Mammary epithelial cell (primary cell): ENCODE results near the gene ARL17A.
"Not testable (repeated sequence)": the region's sequence is repeated elsewhere in the genome, so short reads cannot be mapped to it uniquely, and the experiment has no call there.

ENCODE experiments used
- CTCF ChIP-seq, 2 donors: IDR thresholded peaks in 1 of 2; conservative IDR thresholded peaks in 1 of 2; 2 replicates each; pipeline ENCODE4 v1.5.1; 2011 to 2012; ENCODE audit warnings: inconsistent platforms in 2 of 2, low read length in 2 of 2, mild to moderate bottlenecking in 2 of 2, control low read depth in 1 of 2, low read depth in 1 of 2; ENCODE audit not compliant: insufficient read depth in 1 of 2; ENCODE audit errors: extremely low read depth in 1 of 2
- EZH2 ChIP-seq: IDR thresholded peaks from 2 replicates; pipeline ENCODE4 v1.6.1; 2012; ENCODE audit warnings: low read length, inconsistent platforms, borderline replicate concordance

- not testable (repeated sequence) for TF ChIP-seq CTCF (conservative IDR thresholded peaks at IDR 0.05 in 1 of 2, IDR thresholded peaks at IDR 0.05 in 1 of 2; ENCODE audit: extremely low read depth in 1 of 2, insufficient read depth in 1 of 2, low read depth in 1 of 2, low read length in 2 of 2); EZH2
Observed at GRCh38 chr17:46611304-46611703, 31.8 kb upstream of the ARL17A start.
